Stimulated activated CD4-positive, alpha-beta T cell treated with anti-CD3 and anti-CD28 coated beads, Interleukin-4, amount 100 ng/mL, for 24 hours (primary cell): ENCODE results near the gene DKK2.
"Not testable (repeated sequence)": the region's sequence is repeated elsewhere in the genome, so short reads cannot be mapped to it uniquely, and the experiment has no call there.

ENCODE experiments used
- DNase-seq: peaks from one replicate; pipeline ENCODE4 v3.0.0-alpha.2; 2020

DKK2 gene

GRCh38 chr4:107011312-107011711 lies 24.8 kb downstream of the DKK2 start:
- no peak for DNase-seq

- no peak for DNase-seq
Observed at GRCh38 chr4:107009196-107009968, 26.7 kb downstream of the DKK2 start.

- no peak for DNase-seq
Observed at GRCh38 chr4:107008115-107008514, 28.0 kb downstream of the DKK2 start.

GRCh38 chr4:107006218-107006617 lies 29.9 kb downstream of the DKK2 start:
- no peak for DNase-seq

GRCh38 chr4:106996490-106996889 lies 39.6 kb downstream of the DKK2 start:
- DNase-seq = no peak

GRCh38 chr4:106993827-106994226 lies 42.3 kb downstream of the DKK2 start:
- DNase-seq = no peak

GRCh38 chr4:106987311-106987710 lies 48.8 kb downstream of the DKK2 start:
- no peak for DNase-seq

GRCh38 chr4:106986486-106986885 lies 49.6 kb downstream of the DKK2 start:
- no peak for DNase-seq

GRCh38 chr4:106985830-106986229 lies 50.3 kb downstream of the DKK2 start:
- no peak for DNase-seq

GRCh38 chr4:106982711-106983211 lies 53.4 kb downstream of the DKK2 start:
- no peak for DNase-seq

- DNase-seq = no peak
Observed at GRCh38 chr4:106981431-106981830, 54.7 kb downstream of the DKK2 start.

- DNase-seq = no peak
Observed at GRCh38 chr4:106979476-106979875, 56.6 kb downstream of the DKK2 start.

- DNase-seq = no peak
Observed at GRCh38 chr4:106978046-106978774, 57.9 kb downstream of the DKK2 start.

- DNase-seq = no peak
Observed at GRCh38 chr4:106971636-106972035, 64.5 kb downstream of the DKK2 start.

GRCh38 chr4:106967892-106968291 lies 68.2 kb downstream of the DKK2 start:
- no peak for DNase-seq

GRCh38 chr4:106953036-106953705 lies 82.9 kb downstream of the DKK2 start:
- DNase-seq = no peak

GRCh38 chr4:106951891-106952290 lies 84.2 kb downstream of the DKK2 start:
- DNase-seq = no peak

GRCh38 chr4:106941841-106942240 lies 94.3 kb downstream of the DKK2 start:
- no peak for DNase-seq

- DNase-seq = no peak
Observed at GRCh38 chr4:106930522-106930921, 105.6 kb downstream of the DKK2 start.

- DNase-seq = no peak
Observed at GRCh38 chr4:106929248-106929647, 106.9 kb downstream of the DKK2 start.

- DNase-seq = no peak
Observed at GRCh38 chr4:106914223-106914622, 121.9 kb downstream of the DKK2 start.

GRCh38 chr4:106909486-106910188 lies 126.5 kb downstream of the DKK2 start:
- no peak for DNase-seq

GRCh38 chr4:106908049-106908448 lies 128.1 kb downstream of the DKK2 start:
- DNase-seq = not testable (repeated sequence)
